Effector memory CD4-positive, alpha-beta T cell (primary cell): ENCODE measurements around the gene MCM10.
"Not testable (repeated sequence)": the region's sequence is repeated elsewhere in the genome, so short reads cannot be mapped to it uniquely, and the experiment has no call there.

Experiments used
- DNase-seq, 3 donors: peaks; one replicate each; pipeline ENCODE4 v3.0.0-alpha.2; 2020
- H3K27ac ChIP-seq: 2 replicates; pipeline ENCODE4 v1.7.0; 2013; ENCODE audit warnings: mild to moderate bottlenecking, low read length, moderate library complexity; ENCODE audit not compliant: insufficient read depth, poor library complexity, severe bottlenecking
- H3K27me3 ChIP-seq: replicated peaks from 2 replicates; pipeline ENCODE4 v1.7.0; 2013; ENCODE audit warnings: mild to moderate bottlenecking, low read length; ENCODE audit not compliant: insufficient read depth, control insufficient read depth, poor library complexity, severe bottlenecking
- H3K36me3 ChIP-seq: 2 replicates; pipeline ENCODE4 v1.7.0; 2013; ENCODE audit warnings: mild to moderate bottlenecking, low read length, moderate library complexity; ENCODE audit not compliant: control insufficient read depth, insufficient read depth
- H3K4me1 ChIP-seq: 2 replicates; pipeline ENCODE4 v1.7.0; 2013; ENCODE audit warnings: low read length, mild to moderate bottlenecking; ENCODE audit not compliant: control insufficient read depth, insufficient read depth, poor library complexity, severe bottlenecking
- H3K4me3 ChIP-seq: 2 replicates; pipeline ENCODE4 v1.7.0; 2013; ENCODE audit warnings: low read length, low read depth, mild to moderate bottlenecking; ENCODE audit not compliant: insufficient read depth, poor library complexity, severe bottlenecking
- H3K9me3 ChIP-seq: 2 replicates; pipeline ENCODE4 v1.7.0; 2013; ENCODE audit warnings: mild to moderate bottlenecking, low read length, moderate library complexity; ENCODE audit not compliant: control insufficient read depth

Gene MCM10

GRCh38 chr10:13231190-13231589 is 69.8 kb downstream of the MCM10 start:
- H3K36me3 ChIP-seq: no peaks in the 10 kb centered on the region

GRCh38 chr10:13231808-13232207 is 70.5 kb downstream of the MCM10 start:
- H3K4me1 ChIP-seq: no peaks in the 10 kb centered on the region
- H3K27ac ChIP-seq: no peak overlapping the region
- no peak for DNase-seq
- no peaks in the 10 kb centered on the region for H3K27me3 ChIP-seq
- no peak overlapping the region for H3K4me3 ChIP-seq
- no peaks in the 10 kb centered on the region for H3K36me3 ChIP-seq
- no peaks in the 10 kb centered on the region for H3K9me3 ChIP-seq

More at GRCh38 chr10:13231190-13231589, 69.8 kb downstream of the MCM10 start:
- no peaks in the 10 kb centered on the region for H3K27me3 ChIP-seq
- no peak overlapping the region for H3K27ac ChIP-seq
- no peak for DNase-seq
- H3K9me3 ChIP-seq: no peaks in the 10 kb centered on the region
- no peak overlapping the region for H3K4me3 ChIP-seq
- no peaks in the 10 kb centered on the region for H3K4me1 ChIP-seq

- Histone ChIP-seq H3K9me3 (no peaks in the 10 kb centered on the region), H3K4me1 (no peaks in the 10 kb centered on the region), H3K27ac (no peak overlapping the region), H3K27me3 (no peaks in the 10 kb centered on the region), H3K4me3 (no peak overlapping the region), H3K36me3 (no peaks in the 10 kb centered on the region)
- DNase-seq: no peak
Measured at GRCh38 chr10:13233358-13233757, 72.0 kb downstream of the MCM10 start.

- no peaks in the 10 kb centered on the region for H3K9me3 ChIP-seq
- no peaks in the 10 kb centered on the region for H3K27me3 ChIP-seq
- no peaks in the 10 kb centered on the region for H3K4me1 ChIP-seq
- H3K36me3 ChIP-seq: no peaks in the 10 kb centered on the region
- DNase-seq: no peak
- no peak within 1 kb of the TSS for H3K27ac ChIP-seq
- H3K4me3 ChIP-seq: no peak within 1 kb of the TSS
Measured at GRCh38 chr10:13234172-13234571, 72.8 kb downstream of the MCM10 start, which contains the start of gene UCMA. TSS of gene UCMA (minus strand) at chr10:13234374. CDS start at chr10:13234258, 116 bp downstream.

GRCh38 chr10:13234736-13235135 is 73.4 kb downstream of the MCM10 start:
- not testable (repeated sequence) for H3K9me3 ChIP-seq, H3K36me3 ChIP-seq, H3K27me3 ChIP-seq, DNase-seq, H3K4me1 ChIP-seq, H3K27ac ChIP-seq, H3K4me3 ChIP-seq

- Histone ChIP-seq H3K9me3 (no peaks in the 10 kb centered on the region), H3K4me3 (no peak overlapping the region), H3K27ac (no peak overlapping the region), H3K27me3 (no peaks in the 10 kb centered on the region), H3K4me1 (no peaks in the 10 kb centered on the region), H3K36me3 (no peaks in the 10 kb centered on the region)
- DNase-seq: no peak
Measured at GRCh38 chr10:13236638-13237037, 75.3 kb downstream of the MCM10 start.

- Histone ChIP-seq H3K9me3 (no peaks in the 10 kb centered on the region), H3K27me3 (no peaks in the 10 kb centered on the region), H3K4me1 (no peaks in the 10 kb centered on the region), H3K4me3 (no peak overlapping the region), H3K36me3 (no peaks in the 10 kb centered on the region), H3K27ac (no peak overlapping the region)
- DNase-seq: no peak
Measured at GRCh38 chr10:13238271-13239077, 77.1 kb downstream of the MCM10 start.

- no peaks in the 10 kb centered on the region for H3K4me1 ChIP-seq
- no peak for DNase-seq
- H3K36me3 ChIP-seq: no peaks in the 10 kb centered on the region
- no peaks in the 10 kb centered on the region for H3K9me3 ChIP-seq
- H3K27ac ChIP-seq: no peak overlapping the region
- H3K27me3 ChIP-seq: no peaks in the 10 kb centered on the region
- H3K4me3 ChIP-seq: no peak overlapping the region
Measured at GRCh38 chr10:13239923-13240322, 78.6 kb downstream of the MCM10 start.

GRCh38 chr10:13241613-13242012 is 80.3 kb downstream of the MCM10 start:
- Histone ChIP-seq H3K4me1 (no peaks in the 10 kb centered on the region), H3K27ac (no peak overlapping the region)
- no peak for DNase-seq

GRCh38 chr10:13242260-13242659 is 80.9 kb downstream of the MCM10 start:
- not testable (repeated sequence) for H3K4me1 ChIP-seq, H3K27me3 ChIP-seq, H3K4me3 ChIP-seq, DNase-seq, H3K27ac ChIP-seq, H3K36me3 ChIP-seq, H3K9me3 ChIP-seq

More at GRCh38 chr10:13241613-13242012, 80.3 kb downstream of the MCM10 start:
- H3K27me3 ChIP-seq: no peaks in the 10 kb centered on the region
- no peaks in the 10 kb centered on the region for H3K36me3 ChIP-seq
- no peaks in the 10 kb centered on the region for H3K9me3 ChIP-seq
- H3K4me3 ChIP-seq: no peak overlapping the region
